Keratinocyte (primary cell): Measurements from ENCODE around the gene GARS1.

ENCODE experiments used
- EZH2 ChIP-seq: IDR thresholded peaks from one replicate; pipeline ENCODE4 v1.6.1; 2012; ENCODE audit warnings: inconsistent platforms, mild to moderate bottlenecking, low read length, moderate library complexity
- TF ChIP-seq, protein P1 (sequence below), 3 experiments: IDR thresholded peaks in 1 of 3; conservative IDR thresholded peaks in 1 of 3; optimal IDR thresholded peaks in 1 of 3; 2 replicates in 2 of 3; 3 replicates in 1 of 3; pipeline versions ENCODE3 to v1.5.1; 2011; ENCODE audit warnings: low read length in 3 of 3, mild to moderate bottlenecking in 3 of 3, moderate library complexity in 2 of 3, control low read depth in 1 of 3, inconsistent platforms in 1 of 3; ENCODE audit not compliant: insufficient read depth in 2 of 3; ENCODE audit errors: extremely low read depth in 1 of 3

DNA sequence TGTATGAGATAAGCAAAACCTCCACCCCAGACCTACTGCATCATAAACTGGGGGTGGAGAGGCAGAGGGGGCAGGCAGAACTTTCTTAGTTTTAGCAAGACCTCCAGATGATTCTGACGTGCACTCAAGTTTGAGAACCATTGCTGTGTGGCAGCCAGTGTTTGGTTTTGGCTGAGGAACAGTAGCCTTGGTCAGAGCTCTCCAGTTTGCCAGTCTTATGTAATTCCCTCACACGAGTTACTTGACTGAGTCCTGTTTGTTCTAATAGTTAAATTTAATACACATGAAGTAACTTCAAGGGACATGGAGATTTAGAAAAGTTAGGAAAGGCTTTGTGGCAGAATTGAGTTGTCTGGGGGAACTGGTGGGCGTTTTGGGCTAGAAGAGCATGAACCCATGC lies 38.5 kb downstream of the GARS1 start:
- TF ChIP-seq, protein P1, sequence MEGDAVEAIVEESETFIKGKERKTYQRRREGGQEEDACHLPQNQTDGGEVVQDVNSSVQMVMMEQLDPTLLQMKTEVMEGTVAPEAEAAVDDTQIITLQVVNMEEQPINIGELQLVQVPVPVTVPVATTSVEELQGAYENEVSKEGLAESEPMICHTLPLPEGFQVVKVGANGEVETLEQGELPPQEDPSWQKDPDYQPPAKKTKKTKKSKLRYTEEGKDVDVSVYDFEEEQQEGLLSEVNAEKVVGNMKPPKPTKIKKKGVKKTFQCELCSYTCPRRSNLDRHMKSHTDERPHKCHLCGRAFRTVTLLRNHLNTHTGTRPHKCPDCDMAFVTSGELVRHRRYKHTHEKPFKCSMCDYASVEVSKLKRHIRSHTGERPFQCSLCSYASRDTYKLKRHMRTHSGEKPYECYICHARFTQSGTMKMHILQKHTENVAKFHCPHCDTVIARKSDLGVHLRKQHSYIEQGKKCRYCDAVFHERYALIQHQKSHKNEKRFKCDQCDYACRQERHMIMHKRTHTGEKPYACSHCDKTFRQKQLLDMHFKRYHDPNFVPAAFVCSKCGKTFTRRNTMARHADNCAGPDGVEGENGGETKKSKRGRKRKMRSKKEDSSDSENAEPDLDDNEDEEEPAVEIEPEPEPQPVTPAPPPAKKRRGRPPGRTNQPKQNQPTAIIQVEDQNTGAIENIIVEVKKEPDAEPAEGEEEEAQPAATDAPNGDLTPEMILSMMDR (optimal IDR thresholded peaks at IDR 0.05 in 1 of 3, IDR thresholded peaks at IDR 0.05 in 1 of 3, conservative IDR thresholded peaks at IDR 0.05 in 1 of 3; ENCODE audit: extremely low read depth in 1 of 3, insufficient read depth in 2 of 3, low read length in 3 of 3): no peak
- TF ChIP-seq EZH2: no peak
